Cortex of kidney (tissue), 1 donor: ENCODE results near the gene TMEM183A.
A peak's percentile ranks its signal among the peaks of the same experiment; 100 is the strongest.
"Not testable (repeated sequence)": the region's sequence is repeated elsewhere in the genome, so short reads cannot be mapped to it uniquely, and the experiment has no call there.

ENCODE experiments used
- DNase-seq: peaks from one replicate; lab custom pipeline; 2025; lab: John Stamatoyannopoulos, UW

The TMEM183A gene, protein sequence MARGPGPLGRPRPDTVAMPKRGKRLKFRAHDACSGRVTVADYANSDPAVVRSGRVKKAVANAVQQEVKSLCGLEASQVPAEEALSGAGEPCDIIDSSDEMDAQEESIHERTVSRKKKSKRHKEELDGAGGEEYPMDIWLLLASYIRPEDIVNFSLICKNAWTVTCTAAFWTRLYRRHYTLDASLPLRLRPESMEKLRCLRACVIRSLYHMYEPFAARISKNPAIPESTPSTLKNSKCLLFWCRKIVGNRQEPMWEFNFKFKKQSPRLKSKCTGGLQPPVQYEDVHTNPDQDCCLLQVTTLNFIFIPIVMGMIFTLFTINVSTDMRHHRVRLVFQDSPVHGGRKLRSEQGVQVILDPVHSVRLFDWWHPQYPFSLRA

GRCh38 chr1:203006948-203007871 is at the start of gene TMEM183A:
TSS of gene TMEM183A (plus strand) at chr1:203007374. CDS start at chr1:203007466, 92 bp downstream.
- peak; percentile 71 for DNase-seq

- DNase-seq: peak; percentile 38
Measured at GRCh38 chr1:202957733-202958543, 49.2 kb upstream of the TMEM183A start, which contains the start of gene ADIPOR1. TSS of gene ADIPOR1 (minus strand) at chr1:202958312. CDS start at chr1:202951070, 7,242 bp downstream.

- DNase-seq: no peak
Measured at GRCh38 chr1:202958544-202959275, 48.5 kb upstream of the TMEM183A start.

GRCh38 chr1:202959276-202959620 is 47.9 kb upstream of the TMEM183A start:
- DNase-seq: no peak

GRCh38 chr1:202961220-202961880 is 45.8 kb upstream of the TMEM183A start:
- DNase-seq: no peak

- DNase-seq: no peak
Measured at GRCh38 chr1:202964791-202965410, 42.3 kb upstream of the TMEM183A start.

GRCh38 chr1:202965422-202965821 is 41.8 kb upstream of the TMEM183A start:
- DNase-seq: no peak

DNA sequence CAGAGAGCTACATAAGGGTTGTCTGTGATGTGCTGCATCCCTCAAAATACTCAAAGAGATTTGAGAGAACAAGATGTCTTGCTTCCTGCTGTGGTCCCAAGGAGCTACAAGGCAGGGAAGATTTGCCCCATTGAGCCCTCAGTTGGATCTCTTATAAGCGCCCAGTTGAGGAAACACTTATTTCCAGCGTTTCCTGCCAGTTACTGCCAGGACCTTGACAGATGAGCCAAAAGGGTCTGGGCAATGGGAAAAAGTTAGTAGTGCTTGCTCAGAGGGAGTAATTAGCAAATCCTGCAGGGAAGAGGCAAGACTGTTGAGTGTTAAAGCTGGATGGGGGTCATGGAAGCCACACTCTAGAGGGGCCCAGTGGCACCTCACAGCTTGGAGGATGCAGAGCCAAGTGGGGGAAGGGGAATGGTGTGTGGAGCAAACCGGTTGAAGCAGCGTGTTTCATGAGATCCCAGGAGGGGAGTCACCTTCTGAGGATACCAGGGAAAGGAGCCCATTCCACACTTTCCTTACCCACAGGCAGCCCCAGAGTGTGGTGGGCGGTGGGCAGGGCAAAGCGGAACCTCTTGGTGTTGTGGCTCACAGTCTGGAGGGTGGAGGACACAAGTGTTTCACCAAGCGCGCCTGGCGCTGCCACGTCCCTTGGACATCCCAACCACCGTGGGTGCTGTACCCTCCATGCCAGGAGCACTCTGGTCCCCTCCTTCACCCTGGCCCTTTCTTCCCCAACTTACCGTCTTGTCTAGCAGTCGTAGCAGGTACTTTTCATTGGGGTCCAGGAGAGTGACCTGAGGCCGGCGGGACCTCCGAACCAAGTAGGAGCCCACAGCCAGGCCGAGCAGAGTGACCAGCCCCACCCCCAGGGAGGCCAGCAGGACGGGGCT is 40.9 kb upstream of the TMEM183A start:
- DNase-seq: no peak

- DNase-seq: no peak
Measured at GRCh38 chr1:202967684-202968281, 39.4 kb upstream of the TMEM183A start.

- DNase-seq: no peak
Measured at GRCh38 chr1:202968351-202968750, 38.8 kb upstream of the TMEM183A start.

- no peak for DNase-seq
Measured at GRCh38 chr1:202968895-202969295, 38.3 kb upstream of the TMEM183A start.

DNA sequence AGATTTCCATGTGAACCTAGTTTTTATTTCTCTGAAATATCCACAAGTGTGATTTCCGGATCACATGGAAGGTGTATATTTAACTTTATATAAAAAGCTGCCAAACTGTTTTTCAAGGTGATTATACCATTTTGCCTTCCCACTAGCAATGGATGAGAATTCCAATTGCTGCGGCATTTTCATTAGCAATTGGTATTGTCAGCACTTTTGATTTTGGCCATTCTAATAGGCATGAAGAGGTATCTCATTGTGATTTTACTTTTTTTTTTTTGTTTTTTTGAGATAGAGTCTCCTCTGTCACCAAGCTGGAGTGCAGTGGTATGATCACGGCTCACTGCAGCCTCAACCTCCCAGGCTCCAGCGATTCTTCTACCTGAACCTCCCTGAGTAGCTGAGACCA is 35.1 kb upstream of the TMEM183A start:
- no peak for DNase-seq

DNA sequence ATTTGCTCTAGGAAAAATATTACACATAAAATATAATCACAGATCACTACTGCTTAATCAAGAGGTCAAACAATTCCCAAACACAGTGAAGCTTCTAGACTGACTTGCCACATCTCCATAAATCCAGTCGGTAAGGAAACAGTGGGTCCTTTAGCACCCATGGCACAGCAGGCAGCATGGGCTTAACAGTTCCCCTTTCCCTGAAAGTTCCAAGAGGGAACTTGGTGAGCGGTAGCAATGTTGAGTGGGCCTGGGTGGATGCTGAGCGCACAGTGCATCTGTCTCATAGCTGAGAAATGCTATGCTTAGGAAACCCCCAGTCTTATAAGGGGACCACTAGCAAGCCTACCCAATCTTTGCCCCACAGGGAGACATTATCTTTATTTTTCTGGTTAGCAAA is 32.3 kb upstream of the TMEM183A start:
- DNase-seq: no peak

DNA sequence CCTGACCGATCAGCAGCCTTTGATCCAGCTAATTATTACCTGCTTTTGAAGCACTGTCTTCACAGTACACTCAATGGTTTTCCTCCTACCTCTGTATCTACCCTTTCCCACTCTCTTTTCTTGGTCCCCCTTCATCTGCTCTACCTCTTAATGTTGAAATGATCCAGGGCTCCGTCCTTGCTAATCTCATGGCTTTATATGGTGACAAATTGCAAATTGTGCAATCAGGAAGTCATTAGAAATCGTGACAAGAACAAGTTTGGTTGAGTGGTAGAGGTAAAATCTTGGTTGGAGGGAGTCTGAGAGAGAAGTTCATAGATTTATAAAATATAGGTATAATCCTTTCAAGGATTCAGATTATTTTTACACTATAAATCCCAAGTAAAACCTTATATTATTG is 30.5 kb upstream of the TMEM183A start:
- DNase-seq: no peak

DNA sequence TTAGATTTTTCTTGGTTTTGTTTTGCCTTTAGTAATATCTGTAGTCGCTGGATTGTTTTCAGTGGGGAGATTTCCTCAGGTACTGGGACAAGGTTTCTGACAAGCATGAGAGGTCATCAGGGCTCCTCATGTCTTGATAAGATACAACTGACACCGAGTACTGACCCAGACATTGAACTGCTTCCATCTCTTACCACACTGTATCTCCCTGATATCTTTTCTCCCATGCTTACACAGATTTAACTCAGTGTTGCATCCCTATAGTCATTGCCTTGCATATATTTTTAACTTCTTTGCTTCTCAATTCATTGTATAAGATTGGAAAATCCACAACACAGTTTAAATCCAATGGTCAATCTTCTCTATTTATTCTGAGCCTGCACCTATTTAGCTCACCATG is 27.7 kb upstream of the TMEM183A start:
- DNase-seq: no peak

DNA sequence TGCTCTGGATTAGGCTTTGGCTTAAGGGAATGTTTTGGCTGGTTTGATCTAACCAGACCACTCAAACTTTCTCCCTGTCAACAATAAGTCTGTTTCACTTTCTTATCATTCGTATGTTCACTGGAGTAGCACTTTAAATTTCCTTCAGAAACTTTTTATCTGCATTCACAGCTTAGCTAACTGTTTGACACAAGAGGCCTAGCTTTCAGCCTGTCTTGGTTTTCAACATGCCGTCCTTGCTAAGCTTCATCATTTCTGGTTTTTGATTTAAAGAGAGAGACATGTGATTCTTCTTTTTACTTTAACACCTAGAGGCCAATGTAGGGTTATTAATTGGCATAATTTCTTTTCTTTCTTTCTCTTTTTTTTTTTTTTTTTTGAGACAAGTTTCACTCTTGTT is 25.2 kb upstream of the TMEM183A start:
- no peak for DNase-seq

DNA sequence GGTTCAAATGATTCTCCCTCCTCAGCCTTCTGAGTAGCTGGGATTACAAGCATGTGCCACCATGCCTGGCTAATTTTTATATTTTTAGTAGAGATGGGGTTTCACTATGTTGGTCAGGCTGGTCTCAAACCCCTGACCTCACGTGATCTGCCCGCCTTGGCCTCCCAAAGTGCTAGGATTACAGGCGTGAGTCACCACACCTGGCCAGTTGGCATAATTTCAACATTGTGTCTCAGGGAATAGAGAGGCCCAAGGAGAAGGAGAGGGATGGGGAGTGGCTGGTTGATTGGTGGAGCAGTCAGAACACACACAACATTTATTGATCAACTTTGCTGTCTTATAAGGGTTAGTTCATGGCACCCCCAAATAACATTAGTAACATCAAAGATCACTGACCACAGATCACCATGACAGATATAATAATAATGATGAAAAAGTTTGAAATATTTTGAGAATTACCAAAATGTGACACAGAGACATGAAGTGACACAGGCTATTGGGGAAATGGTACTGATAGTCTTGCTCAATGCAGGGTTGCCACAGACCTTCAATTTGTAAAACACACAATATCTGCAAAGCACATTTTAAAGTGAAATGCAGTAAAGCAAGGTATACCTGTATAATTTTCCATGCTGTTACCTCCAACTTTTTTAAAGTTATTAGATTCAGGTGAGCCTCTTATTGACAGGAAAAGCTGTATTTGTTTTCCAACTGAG is 24.3 kb upstream of the TMEM183A start:
- no peak for DNase-seq

DNA sequence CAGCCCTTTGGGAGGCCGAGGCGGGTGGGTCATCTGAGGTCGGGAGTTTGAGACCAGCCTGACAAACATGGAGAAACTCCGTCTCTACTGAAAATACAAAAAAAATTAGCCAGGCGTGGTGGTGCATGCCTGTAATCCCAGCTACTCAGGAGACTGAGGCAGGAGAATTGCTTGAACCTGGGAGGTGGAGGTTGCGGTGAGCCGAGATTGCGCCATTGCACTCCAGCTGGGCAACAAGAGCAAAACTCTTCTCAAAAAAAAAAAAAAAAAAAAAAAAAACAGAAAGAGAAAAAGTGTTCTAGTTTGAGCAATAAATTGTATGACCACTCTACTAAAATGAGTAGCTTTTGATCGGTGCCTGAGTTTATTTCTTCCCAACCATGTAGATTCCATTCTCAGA is 21.1 kb upstream of the TMEM183A start:
- DNase-seq: not testable (repeated sequence)
